BJ (cell line): ENCODE data around the gene TUBB6. TPM values are rescaled to one million over a fixed set of nuclear protein-coding genes. Genes with fewer than 3 reads are reported as not detected.

ENCODE experiments used
- CTCF ChIA-PET: fragments of 350-600 bp; formaldehyde crosslinking; extraction: SDS; loops from one replicate; lab custom pipeline; 2021; ENCODE audit warnings: antibody characterized with exemption, inconsistent platforms; lab: Yijun Ruan, JAX
- POLR2A ChIA-PET: fragments of 300-600 bp; sonication (Branson Sonifier 250); formaldehyde crosslinking; extraction: SDS; loops from one replicate; lab custom pipeline; 2021; ENCODE audit warnings: antibody characterized with exemption; lab: Charles Lee
- DNase-seq: peaks from one replicate; pipeline ENCODE4 v3.0.0-alpha.2; 2011; ENCODE audit warnings: low read depth
- H3K27me3 ChIP-seq: 2 replicates; pipeline ENCODE4 v1.6.0; 2011; ENCODE audit warnings: low read length; ENCODE audit not compliant: control insufficient read depth, insufficient read depth
- H3K36me3 ChIP-seq: 2 replicates; pipeline ENCODE4 v1.5.1; 2011; ENCODE audit warnings: low read length; ENCODE audit not compliant: control insufficient read depth, insufficient read depth
- H3K4me3 ChIP-seq: 2 replicates; pipeline ENCODE4 v1.5.1; 2011; ENCODE audit warnings: low read depth, mild to moderate bottlenecking, control low read depth, low read length
- polyA plus RNA-seq: library from polyadenylated mRNA; depleted of rRNA; stranded (reverse); fragments of >200 nt; gene quantifications from 2 replicates; pipeline ENCODE4 v1.2.3, GENCODE V29; 2011
- TF ChIP-seq, protein P1 (sequence below): IDR thresholded peaks from 2 replicates; pipeline ENCODE4 v1.5.1; 2011; ENCODE audit warnings: low read depth, mild to moderate bottlenecking, control low read depth, inconsistent platforms, low read length, moderate library complexity; ENCODE audit not compliant: insufficient read depth

Gene TUBB6
- polyA plus RNA-seq, 1 experiment: 765 TPM

DNA sequence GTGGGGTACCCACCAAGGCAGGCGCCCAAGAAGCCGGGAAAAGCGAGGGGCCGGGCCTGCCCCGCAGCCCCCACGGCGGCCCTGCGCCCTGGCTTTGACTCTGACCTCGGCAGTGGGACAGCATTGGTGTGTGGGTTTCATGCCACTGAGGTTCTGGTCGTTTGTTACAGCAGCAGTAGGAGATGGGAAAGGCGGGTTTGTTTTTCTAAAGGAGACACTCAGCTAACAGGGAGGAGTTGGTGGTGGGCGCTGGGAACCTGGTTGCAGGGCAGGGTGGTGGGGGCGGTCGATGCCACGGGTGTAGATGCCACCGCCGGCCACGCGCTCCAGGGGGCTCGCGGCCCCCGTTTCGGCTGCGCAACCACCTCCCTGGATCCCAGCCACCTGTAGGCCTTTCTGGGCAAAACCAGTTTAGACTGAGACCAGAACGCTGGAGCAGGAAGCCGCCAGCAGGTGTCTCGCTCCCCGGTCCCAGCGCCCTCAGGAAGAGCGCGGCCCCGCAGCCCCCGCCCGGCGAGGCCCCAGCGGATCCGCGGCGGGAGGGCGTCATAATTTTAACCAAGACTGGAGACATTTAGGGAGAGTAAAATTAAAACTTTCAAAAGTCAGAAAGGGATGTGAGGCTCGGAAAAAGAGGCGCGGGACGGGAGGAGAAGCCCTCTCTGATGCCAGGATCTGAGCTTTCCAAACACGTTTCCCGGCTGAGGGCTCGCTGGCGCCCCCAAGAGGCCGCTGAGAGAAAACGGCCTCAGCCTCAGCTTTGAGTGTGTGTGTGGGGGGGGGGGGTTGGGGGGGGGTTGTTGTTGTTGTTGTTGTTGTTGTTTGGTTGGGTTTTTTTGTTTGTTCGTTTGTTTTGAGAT lies 36.4 kb upstream of the TUBB6 start:
- Histone ChIP-seq H3K4me3 (peak overlapping the region; percentile 39), H3K27me3 (peaks cover 3% of the 10 kb centered on the region; the same call in 1 of the 2 replicates), H3K36me3 (no peaks in the 10 kb centered on the region)
- no peak for DNase-seq
- TF ChIP-seq, protein P1, sequence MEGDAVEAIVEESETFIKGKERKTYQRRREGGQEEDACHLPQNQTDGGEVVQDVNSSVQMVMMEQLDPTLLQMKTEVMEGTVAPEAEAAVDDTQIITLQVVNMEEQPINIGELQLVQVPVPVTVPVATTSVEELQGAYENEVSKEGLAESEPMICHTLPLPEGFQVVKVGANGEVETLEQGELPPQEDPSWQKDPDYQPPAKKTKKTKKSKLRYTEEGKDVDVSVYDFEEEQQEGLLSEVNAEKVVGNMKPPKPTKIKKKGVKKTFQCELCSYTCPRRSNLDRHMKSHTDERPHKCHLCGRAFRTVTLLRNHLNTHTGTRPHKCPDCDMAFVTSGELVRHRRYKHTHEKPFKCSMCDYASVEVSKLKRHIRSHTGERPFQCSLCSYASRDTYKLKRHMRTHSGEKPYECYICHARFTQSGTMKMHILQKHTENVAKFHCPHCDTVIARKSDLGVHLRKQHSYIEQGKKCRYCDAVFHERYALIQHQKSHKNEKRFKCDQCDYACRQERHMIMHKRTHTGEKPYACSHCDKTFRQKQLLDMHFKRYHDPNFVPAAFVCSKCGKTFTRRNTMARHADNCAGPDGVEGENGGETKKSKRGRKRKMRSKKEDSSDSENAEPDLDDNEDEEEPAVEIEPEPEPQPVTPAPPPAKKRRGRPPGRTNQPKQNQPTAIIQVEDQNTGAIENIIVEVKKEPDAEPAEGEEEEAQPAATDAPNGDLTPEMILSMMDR: peak; percentile 71; the same call in 1 of the 2 replicates
- POLR2A ChIA-PET: interaction anchor here (0.6 kb wide), 2 partner anchors 39 to 102 kb away, joined by 5 read pairs; no protein-coding TSS in a partner anchor
- CTCF ChIA-PET: interaction anchor here (0.7 to 3.4 kb wide), 27 partner anchors 8 to 538 kb away, joined by 3 to 24 read pairs (median 7); partner anchors contain the start of genes AFG3L2 and TUBB6

DNA sequence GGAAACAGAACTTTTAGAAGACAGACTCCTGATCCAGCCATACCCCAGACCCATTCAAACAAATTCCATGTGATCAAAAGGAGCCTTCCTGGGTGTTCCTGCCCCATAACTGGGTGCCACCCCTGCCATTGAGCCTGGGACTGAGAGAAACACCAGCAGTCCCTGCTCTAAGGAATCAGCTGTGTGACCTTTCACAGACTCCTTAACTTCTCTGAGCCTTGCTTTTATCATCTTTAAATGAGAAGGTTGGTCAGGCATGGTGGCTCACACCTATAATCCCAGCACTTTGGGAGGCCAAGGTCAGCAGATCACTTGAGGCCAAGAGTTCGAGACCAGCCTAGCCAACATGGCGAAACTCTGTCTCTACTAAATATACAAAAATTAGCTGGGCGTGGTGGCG lies 33.2 kb upstream of the TUBB6 start:
- TF ChIP-seq, protein P1: no peak
- Histone ChIP-seq H3K27me3 (no peaks in the 10 kb centered on the region), H3K4me3 (no peak overlapping the region), H3K36me3 (no peaks in the 10 kb centered on the region)
- POLR2A ChIA-PET: no interaction called here
- no peak for DNase-seq
- CTCF ChIA-PET: interaction anchor here (0.7 to 1.0 kb wide), 2 partner anchors 14 to 37 kb away, joined by 3 read pairs; no protein-coding TSS in a partner anchor

DNA sequence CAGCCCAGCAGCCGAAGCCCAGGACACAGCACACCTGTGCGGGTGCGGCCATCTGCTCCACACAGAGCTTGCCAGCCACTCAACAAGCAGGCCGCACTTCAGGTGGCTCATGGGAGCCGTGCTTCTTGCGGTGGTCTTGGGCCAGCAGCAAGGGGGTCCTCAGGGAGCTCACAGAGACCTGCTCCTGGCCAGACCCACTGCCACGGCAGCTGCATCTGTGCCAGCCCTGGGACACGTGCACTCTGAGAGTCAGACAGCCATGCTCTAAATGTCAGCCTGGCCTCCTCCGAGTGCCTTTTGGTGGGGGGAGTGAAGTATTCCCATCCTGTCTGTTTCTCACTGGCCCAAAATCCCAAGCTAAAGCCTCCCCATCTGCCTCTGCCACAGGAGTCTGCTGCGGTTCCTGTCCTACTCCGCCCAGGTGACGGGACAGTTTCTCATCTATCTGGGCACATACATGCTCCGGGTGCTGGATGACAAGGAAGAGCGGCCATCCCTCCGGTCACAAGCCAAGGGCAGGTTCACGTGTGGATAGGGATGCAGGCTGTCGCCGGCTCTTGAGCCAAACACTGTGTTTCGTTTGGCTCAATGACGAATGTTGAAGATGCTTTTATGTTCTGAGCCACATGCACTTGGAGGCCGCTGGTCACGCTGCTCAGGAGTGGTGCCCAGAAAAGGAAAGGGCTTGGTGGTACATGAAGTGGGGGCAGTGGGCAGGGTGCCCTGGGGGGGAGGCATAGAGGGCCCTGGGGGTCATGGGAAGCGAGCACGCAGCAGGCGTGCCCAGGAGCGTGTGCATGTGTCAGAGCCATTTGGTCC lies 31.1 kb upstream of the TUBB6 start:
- DNase-seq: no peak
- Histone ChIP-seq H3K4me3 (no peak overlapping the region), H3K27me3 (no peaks in the 10 kb centered on the region), H3K36me3 (no peaks in the 10 kb centered on the region)
- TF ChIP-seq, protein P1: no peak
- POLR2A ChIA-PET: interaction anchor here (0.8 kb wide), 1 partner anchor 12 kb away, joined by 8 read pairs; no protein-coding TSS in a partner anchor
- CTCF ChIA-PET: interaction anchor here (1.1 to 2.1 kb wide), 3 partner anchors 9 to 51 kb away, joined by 3 to 7 read pairs (median 5); no protein-coding TSS in a partner anchor

DNA sequence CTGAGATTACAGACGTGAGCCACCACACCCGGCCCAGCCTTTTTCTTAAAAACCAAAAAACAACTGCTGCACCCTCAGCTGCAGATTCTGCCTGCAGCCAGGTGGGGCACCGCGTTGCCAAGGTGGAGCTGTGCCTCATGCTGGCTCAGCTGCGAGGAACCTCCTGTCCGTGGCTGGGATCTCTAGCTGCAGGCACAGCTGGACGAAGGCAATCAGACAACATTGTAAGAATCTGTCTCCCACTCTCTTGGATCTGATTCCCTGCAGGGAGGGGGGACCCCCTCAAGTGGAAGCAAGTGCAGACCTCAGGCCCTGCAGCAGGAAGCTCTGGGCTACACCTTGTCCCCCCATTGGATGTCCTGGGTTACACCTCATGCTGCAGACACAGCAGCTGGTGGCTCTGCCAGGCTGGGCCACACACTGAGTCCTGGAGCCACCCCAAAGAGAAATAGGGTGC lies 29.8 kb upstream of the TUBB6 start:
- Histone ChIP-seq H3K27me3 (no peaks in the 10 kb centered on the region), H3K36me3 (no peaks in the 10 kb centered on the region), H3K4me3 (peak overlapping the region; percentile 42)
- TF ChIP-seq, protein P1: no peak
- POLR2A ChIA-PET: interaction anchor here (0.6 to 1.3 kb wide), 3 partner anchors 10 to 721 kb away, joined by 5 to 18 read pairs (median 13); partner anchors contain the start of gene AFG3L2
- CTCF ChIA-PET: interaction anchor here (0.9 to 2.1 kb wide), 9 partner anchors 10 to 50 kb away, joined by 3 to 9 read pairs (median 4); no protein-coding TSS in a partner anchor
- no peak for DNase-seq
